ENCODE measurements around the gene FOLR1. TPM values are rescaled to one million over a fixed set of nuclear protein-coding genes. Genes with fewer than 3 reads are reported as not detected.
"Not testable (repeated sequence)": the region's sequence is repeated elsewhere in the genome, so short reads cannot be mapped to it uniquely, and the experiment has no call there.

Gene FOLR1
- total RNA-seq, 1 donor from 2014 or later = not detected

DNA sequence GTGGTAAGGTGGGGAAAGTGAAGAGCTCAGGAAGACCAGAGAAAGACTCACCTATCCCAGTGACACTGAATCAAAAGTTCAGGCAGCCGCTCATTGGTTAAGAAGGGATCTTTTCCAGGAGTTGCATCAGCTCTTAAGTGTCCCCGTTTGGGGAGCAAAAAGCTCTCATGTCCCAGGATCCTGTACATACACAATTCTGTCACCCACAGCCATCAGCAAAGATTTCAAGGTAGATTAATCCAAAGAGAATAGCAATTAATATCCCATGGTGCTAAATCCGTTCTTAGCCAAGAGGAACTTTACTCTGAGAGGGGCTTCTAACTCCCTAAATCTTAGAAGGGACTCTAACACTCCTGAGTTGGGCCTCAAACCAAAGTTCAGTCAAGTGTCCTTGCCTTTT lies 37.1 kb upstream of the FOLR1 start:
- no peak for TF ChIP-seq CTCF (IDR thresholded peaks at IDR 0.05)
- ChIA-PET CTCF (interaction anchor here (0.8 to 1.0 kb wide), 2 partner anchors 10 to 12 kb away, joined by 3 to 4 read pairs; no protein-coding TSS in a partner anchor), POLR2A (no interaction called here)
- no peaks in the 10 kb centered on the region for H3K9me3 Mint-ChIP-seq
- peaks cover 18% of the 10 kb centered on the region for H3K27me3 Mint-ChIP-seq
- DNase-seq (no peak), ATAC-seq (ENCODE audit: low read depth) (no peak)
- H3K27ac Mint-ChIP-seq = no peak overlapping the region
- intact Hi-C loops (cut with micrococcal nuclease) = no loop called here
- H3K4me1 Mint-ChIP-seq = no peaks in the 10 kb centered on the region
- H3K36me3 Mint-ChIP-seq (ENCODE audit: low read depth) = no peaks in the 10 kb centered on the region
- no peak overlapping the region for H3K4me3 Mint-ChIP-seq

- Mint-ChIP-seq H3K36me3 (ENCODE audit: low read depth) (no peaks in the 10 kb centered on the region), H3K27ac (no peak overlapping the region), H3K4me1 (no peaks in the 10 kb centered on the region), H3K27me3 (peaks cover 23% of the 10 kb centered on the region), H3K9me3 (no peaks in the 10 kb centered on the region), H3K4me3 (no peak overlapping the region)
- no peak for TF ChIP-seq CTCF (IDR thresholded peaks at IDR 0.05)
- ChIA-PET POLR2A (no interaction called here), CTCF (interaction anchor here (0.8 kb wide), 1 partner anchor 12 kb away, joined by 3 read pairs; no protein-coding TSS in a partner anchor)
- intact Hi-C loops (cut with micrococcal nuclease) = no loop called here
- ATAC-seq (ENCODE audit: low read depth) (no peak), DNase-seq (no peak)
Measured at GRCh38 chr11:72155751-72156150, 36.2 kb upstream of the FOLR1 start.

- no peaks in the 10 kb centered on the region for H3K4me1 Mint-ChIP-seq
- H3K9me3 Mint-ChIP-seq = no peaks in the 10 kb centered on the region
- ChIA-PET POLR2A (no interaction called here), CTCF (interaction anchor here (1.0 kb wide), 1 partner anchor 13 kb away, joined by 4 read pairs; no protein-coding TSS in a partner anchor)
- no peak overlapping the region for H3K27ac Mint-ChIP-seq
- H3K4me3 Mint-ChIP-seq = no peak overlapping the region
- DNase-seq = no peak
- H3K36me3 Mint-ChIP-seq (ENCODE audit: low read depth) = no peaks in the 10 kb centered on the region
- ATAC-seq (ENCODE audit: low read depth) = no peak
- intact Hi-C loops (cut with micrococcal nuclease) = no loop called here
- peaks cover 26% of the 10 kb centered on the region for H3K27me3 Mint-ChIP-seq
- TF ChIP-seq CTCF (IDR thresholded peaks at IDR 0.05) = no peak
Measured at GRCh38 chr11:72157131-72157530, 34.8 kb upstream of the FOLR1 start.

DNA sequence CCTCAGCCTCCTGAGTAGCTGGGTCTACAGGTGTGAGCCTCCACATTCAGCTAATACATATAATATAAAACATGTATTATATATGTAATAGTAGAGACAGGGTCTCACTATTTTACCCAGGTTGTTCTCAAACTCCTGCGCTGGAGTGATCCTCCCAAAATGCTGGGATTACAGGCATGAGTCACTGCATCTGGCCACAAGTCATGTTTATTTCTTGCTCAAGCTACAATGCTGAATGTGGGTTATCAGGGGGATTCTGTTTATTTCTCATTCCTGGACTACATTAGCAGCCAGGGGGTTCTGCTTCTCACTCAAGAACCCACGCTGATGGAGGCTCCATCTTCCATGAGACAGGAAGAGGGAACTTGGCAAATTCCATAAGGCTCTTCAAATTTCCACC lies 31.6 kb upstream of the FOLR1 start:
- CTCF ChIA-PET = no interaction called here
- POLR2A ChIA-PET = no interaction called here

GRCh38 chr11:72162891-72163492 lies 28.9 kb upstream of the FOLR1 start:
- ChIA-PET CTCF (no interaction called here), POLR2A (no interaction called here)
- Mint-ChIP-seq H3K9me3 (no peaks in the 10 kb centered on the region), H3K27me3 (peaks cover 30% of the 10 kb centered on the region), H3K4me3 (no peak overlapping the region), H3K27ac (no peak overlapping the region), H3K4me1 (no peaks in the 10 kb centered on the region), H3K36me3 (ENCODE audit: low read depth) (no peaks in the 10 kb centered on the region)
- no peak for ATAC-seq (ENCODE audit: low read depth)
- DNase-seq = no peak
- no peak for TF ChIP-seq CTCF (IDR thresholded peaks at IDR 0.05)
- intact Hi-C loops (cut with micrococcal nuclease) = no loop called here

More for the DNA sequence above, 31.6 kb upstream of the FOLR1 start:
- no peak overlapping the region for H3K4me3 Mint-ChIP-seq
- H3K27ac Mint-ChIP-seq = no peak overlapping the region
- no peak for TF ChIP-seq CTCF (IDR thresholded peaks at IDR 0.05)
- H3K27me3 Mint-ChIP-seq = peaks cover 22% of the 10 kb centered on the region
- H3K4me1 Mint-ChIP-seq = no peaks in the 10 kb centered on the region
- no peaks in the 10 kb centered on the region for H3K36me3 Mint-ChIP-seq (ENCODE audit: low read depth)
- no peak for DNase-seq
- no peak for ATAC-seq (ENCODE audit: low read depth)
- no peaks in the 10 kb centered on the region for H3K9me3 Mint-ChIP-seq
- intact Hi-C loops (cut with micrococcal nuclease) = no loop called here

DNA sequence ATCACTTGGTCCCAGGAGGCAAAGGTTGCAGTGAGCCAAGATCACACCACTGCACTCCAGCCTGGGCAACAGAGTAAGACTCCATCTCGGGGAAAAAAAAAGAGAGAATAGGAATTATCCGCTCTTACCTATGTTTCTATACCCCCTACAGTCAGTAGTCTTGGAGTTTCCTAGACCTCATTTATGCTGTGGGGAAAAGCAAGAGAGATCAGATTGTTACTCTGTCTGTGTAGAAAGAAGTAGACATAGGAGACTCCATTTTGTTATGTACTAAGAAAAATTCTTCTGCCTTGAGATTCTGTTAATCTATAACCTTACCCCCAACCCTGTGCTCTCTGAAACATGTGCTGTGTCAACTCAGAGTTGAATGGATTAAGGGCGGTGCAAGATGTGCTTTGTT lies 27.8 kb upstream of the FOLR1 start:
- H3K9me3 Mint-ChIP-seq; H3K27ac Mint-ChIP-seq; CTCF ChIA-PET; ATAC-seq (ENCODE audit: low read depth); H3K4me3 Mint-ChIP-seq; intact Hi-C loops (cut with micrococcal nuclease); H3K36me3 Mint-ChIP-seq (ENCODE audit: low read depth); POLR2A ChIA-PET; H3K4me1 Mint-ChIP-seq; DNase-seq: not testable (repeated sequence)
- peaks cover 25% of the 10 kb centered on the region for H3K27me3 Mint-ChIP-seq

DNA sequence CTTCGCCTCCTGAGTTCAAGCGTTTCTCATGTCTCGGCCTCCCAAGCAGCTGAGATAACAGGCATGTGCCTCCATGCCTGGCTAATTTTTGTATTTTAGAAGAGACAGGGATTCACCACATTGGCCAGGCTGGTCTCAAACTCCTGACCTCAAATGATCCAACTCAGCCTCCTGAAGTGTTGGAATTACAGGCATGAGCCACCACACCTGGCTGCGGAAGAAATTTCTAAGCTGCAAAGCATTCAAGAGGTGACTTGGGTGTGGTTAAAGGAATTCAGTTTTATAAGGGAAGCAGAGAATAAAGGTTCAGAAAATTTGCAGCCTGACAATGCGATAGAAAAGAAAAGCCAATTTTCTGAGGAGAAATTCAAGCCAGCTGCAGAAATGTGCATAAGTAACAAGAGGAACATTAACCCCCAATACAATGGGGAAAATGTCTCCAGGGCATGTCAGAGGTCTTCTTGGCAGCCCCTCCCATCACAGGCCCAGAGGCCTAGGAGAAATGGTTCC lies 22.8 kb upstream of the FOLR1 start:
- H3K27me3 Mint-ChIP-seq = peaks cover 15% of the 10 kb centered on the region
- H3K4me3 Mint-ChIP-seq; ATAC-seq (ENCODE audit: low read depth); H3K27ac Mint-ChIP-seq; H3K9me3 Mint-ChIP-seq; H3K36me3 Mint-ChIP-seq (ENCODE audit: low read depth); POLR2A ChIA-PET; H3K4me1 Mint-ChIP-seq; DNase-seq; intact Hi-C loops (cut with micrococcal nuclease); CTCF ChIA-PET: not testable (repeated sequence)

DNA sequence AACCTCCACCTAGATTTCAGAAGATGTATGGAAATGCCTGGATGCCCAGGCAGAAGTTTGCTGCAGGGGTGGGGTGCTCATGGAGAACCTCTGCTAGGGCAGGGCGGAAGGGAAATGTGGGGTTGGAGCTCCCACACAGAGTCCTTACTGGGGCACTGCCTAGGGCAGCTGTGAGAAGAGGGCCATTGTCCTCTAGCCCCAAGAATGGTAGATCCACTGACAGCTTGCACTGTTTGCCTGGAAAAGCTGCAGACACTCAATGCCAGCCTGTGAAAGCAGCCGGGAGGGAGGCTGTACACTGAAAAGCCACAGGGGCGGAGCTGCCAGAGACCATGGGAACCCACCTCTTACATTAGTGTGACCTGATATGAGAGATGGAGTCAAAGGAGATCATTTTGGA lies 22.2 kb upstream of the FOLR1 start:
- H3K36me3 Mint-ChIP-seq (ENCODE audit: low read depth); H3K27ac Mint-ChIP-seq; H3K9me3 Mint-ChIP-seq; ATAC-seq (ENCODE audit: low read depth); H3K4me1 Mint-ChIP-seq; CTCF ChIA-PET; intact Hi-C loops (cut with micrococcal nuclease); POLR2A ChIA-PET; H3K4me3 Mint-ChIP-seq; DNase-seq: not testable (repeated sequence)
- peaks cover 15% of the 10 kb centered on the region for H3K27me3 Mint-ChIP-seq
